ENCODE data around the gene KRTAP5-6.

GRCh38 chr11:1671658-1672057 lies 25.3 kb upstream of the KRTAP5-6 start:
- no peak for TF ChIP-seq EZH2phosphoT487 (IDR thresholded peaks at IDR 0.05; ENCODE audit: borderline replicate concordance)
- TF ChIP-seq CTCF (conservative IDR thresholded peaks at IDR 0.05; ENCODE audit: low read length), result no peak
